Kidney (tissue), 22 donors: ENCODE measurements around the gene PDXP. TPM values are rescaled to one million over a fixed set of nuclear protein-coding genes. Genes with fewer than 3 reads are reported as not detected.
"Not testable (repeated sequence)": the region's sequence is repeated elsewhere in the genome, so short reads cannot be mapped to it uniquely, and the experiment has no call there.

Source experiments
- DNase-seq, 5 donors: peaks; one replicate each; pipeline ENCODE4 v3.0.0-alpha.2; 2013 to 2020
- FAIRE-seq: peaks from 2 replicates; lab custom pipeline; 2012; peaks lifted over from hg19 to GRCh38; lab: Jason Lieb, UNC
- H3K27ac ChIP-seq, 2 donors: one replicate each; pipeline ENCODE4 v1.7.0; 2013; ENCODE audit warnings: low read depth in 2 of 2, low read length in 2 of 2, inconsistent platforms in 1 of 2
- H3K27me3 ChIP-seq: one replicate; pipeline ENCODE4 v1.7.1; 2013; ENCODE audit warnings: low read length, inconsistent platforms; ENCODE audit not compliant: control insufficient read depth, insufficient read depth
- H3K36me3 ChIP-seq, 3 donors: one replicate each; pipeline versions ENCODE4 v1.7.0 to v1.7.1; 2013; ENCODE audit warnings: low read length in 3 of 3, control low read depth in 1 of 3, inconsistent platforms in 1 of 3; ENCODE audit not compliant: insufficient read depth in 3 of 3, control insufficient read depth in 2 of 3
- H3K4me1 ChIP-seq, 3 donors: one replicate each; pipeline versions ENCODE4 v1.7.0 to v1.7.1; 2013; ENCODE audit warnings: low read length in 3 of 3, inconsistent platforms in 1 of 3, low read depth in 1 of 3; ENCODE audit not compliant: control insufficient read depth in 2 of 3, insufficient read depth in 2 of 3
- H3K4me3 ChIP-seq, 3 donors: one replicate each; pipeline versions ENCODE4 v1.7.0 to v1.8.1; 2013; ENCODE audit warnings: low read length in 3 of 3, control low read depth in 1 of 3, inconsistent platforms in 1 of 3
- H3K9ac ChIP-seq, 3 donors: one replicate each; pipeline versions ENCODE4 v1.7.0 to v1.7.1; 2013; ENCODE audit warnings: low read length in 3 of 3, control low read depth in 1 of 3, inconsistent platforms in 1 of 3
- H3K9me3 ChIP-seq, 3 donors: one replicate each; pipeline versions ENCODE4 v1.7.0 to v1.7.1; 2013; ENCODE audit warnings: low read length in 3 of 3, control low read depth in 1 of 3, inconsistent platforms in 1 of 3; ENCODE audit not compliant: control insufficient read depth in 2 of 3, insufficient read depth in 1 of 3
- CTCF ChIP-seq: IDR thresholded peaks from 3 replicates; pipeline ENCODE4 v1.5.1; 2012; ENCODE audit warnings: mild to moderate bottlenecking, moderate library complexity, borderline replicate concordance; ENCODE audit not compliant: insufficient read depth; ENCODE audit errors: extremely low read depth
- intact Hi-C: fragments of 100-400 bp; cut with DNase I; formaldehyde crosslinking; loops from one replicate; pipeline ENCODE4 v1.11.1; 2022
- long read RNA-seq, 10 donors: library from polyadenylated mRNA in 1 of 10; unstranded in 1 of 10; transcript quantifications; one replicate each; pipeline ENCODE4 v2.0.0 and lab custom pipeline, GENCODE V29; 2021 to 2026
- polyA plus RNA-seq: library from polyadenylated mRNA; stranded (reverse); fragments of 350-450 nt; fragmentation: Illumina TruSeq; extraction: RNeasy Lipid Tissue Mini Kit (QIAGEN cat#74804); gene quantifications from one replicate; pipeline ENCODE4 v1.2.3, GENCODE V29; 2014; ENCODE audit warnings: low read depth, low replicate concordance; ENCODE audit not compliant: insufficient read depth
- total RNA-seq: library from RNA; stranded (reverse); fragmentation: NEBNext Ultra II Directional; extraction: Animal tissue kit (Norgen Biotek cat#: 25700); gene quantifications from one replicate; pipeline ENCODE4 v1.2.1, GENCODE V29; 2021
- donor health status: control.
- donor health status: control.
- donor health status: control.
- donor health status: control.
- donor health status: control.
- donor health status: DM: yes; HTN: yes; CAD: no.
- donor health status: Normal renal cell carcinoma (clear cell type).

Gene PDXP
- total RNA-seq (6.3 TPM), polyA plus RNA-seq (29.6 TPM)
- long read RNA-seq, donor 1, transcript PDXP-201 (2 exons, 2,010 nt): major isoform, 14 of 14 reads
- long read RNA-seq, donor 1, partial matches to known transcripts: 0 of 14 reads
- long read RNA-seq, donor 1, other reads (novel, unspliced or antisense): 0 of 14 reads
- long read RNA-seq, donor 2, transcript PDXP-201 (2 exons, 2,010 nt): major isoform, 11 of 11 reads
- long read RNA-seq, donor 2, partial matches to known transcripts: 0 of 11 reads
- long read RNA-seq, donor 2, other reads (novel, unspliced or antisense): 0 of 11 reads
- long read RNA-seq, donor 3, transcript PDXP-201 (2 exons, 2,010 nt): major isoform, 14 of 14 reads
- long read RNA-seq, donor 3, partial matches to known transcripts: 0 of 14 reads
- long read RNA-seq, donor 3, other reads (novel, unspliced or antisense): 0 of 14 reads
- long read RNA-seq, donor 4, transcript PDXP-201 (2 exons, 2,010 nt): major isoform, 6 of 6 reads
- long read RNA-seq, donor 4, partial matches to known transcripts: 0 of 6 reads
- long read RNA-seq, donor 4, other reads (novel, unspliced or antisense): 0 of 6 reads
- long read RNA-seq, donor 5: 0 reads
- long read RNA-seq, donor 6, transcript PDXP-201 (2 exons, 2,010 nt): major isoform, 16 of 16 reads
- long read RNA-seq, donor 6, partial matches to known transcripts: 0 of 16 reads
- long read RNA-seq, donor 6, other reads (novel, unspliced or antisense): 0 of 16 reads
- long read RNA-seq, donor 7, transcript PDXP-201 (2 exons, 2,010 nt): major isoform, 6 of 6 reads
- long read RNA-seq, donor 7, partial matches to known transcripts: 0 of 6 reads
- long read RNA-seq, donor 7, other reads (novel, unspliced or antisense): 0 of 6 reads
- long read RNA-seq, donor 8, transcript PDXP-201 (2 exons, 2,010 nt): major isoform, 15 of 15 reads
- long read RNA-seq, donor 8, partial matches to known transcripts: 0 of 15 reads
- long read RNA-seq, donor 8, other reads (novel, unspliced or antisense): 0 of 15 reads
- long read RNA-seq, donor 9, transcript PDXP-201 (2 exons, 2,010 nt): major isoform, 7 of 7 reads
- long read RNA-seq, donor 9, partial matches to known transcripts: 0 of 7 reads
- long read RNA-seq, donor 9, other reads (novel, unspliced or antisense): 0 of 7 reads
- long read RNA-seq, donor 10, transcript PDXP-201 (2 exons, 2,010 nt): major isoform, 6 of 6 reads
- long read RNA-seq, donor 10, partial matches to known transcripts: 0 of 6 reads
- long read RNA-seq, donor 10, other reads (novel, unspliced or antisense): 0 of 6 reads

GRCh38 chr22:37658133-37659065, at the start of gene PDXP:
PDXP (plus strand) TSS chr22:37658723; CDS start chr22:37658783, 60 bp downstream.
- peak within 1 kb of the TSS in 1 of 2 donors; percentile 57 for H3K27ac ChIP-seq
- H3K4me1 ChIP-seq: peaks cover 5 to 28% (median 9%) of the 10 kb centered on the region in 3 donors
- FAIRE-seq (peak; percentile 99), DNase-seq (peak; percentile 99 to 100 (median 100))
- peak within 1 kb of the TSS; percentile 51 to 71 (median 67) for H3K9ac ChIP-seq
- intact Hi-C loops: no loop called here
- no peak for TF ChIP-seq CTCF
- H3K27me3 ChIP-seq: no peaks in the 10 kb centered on the region
- no peaks in the 10 kb centered on the region for H3K36me3 ChIP-seq
- no peaks in the 10 kb centered on the region for H3K9me3 ChIP-seq
- H3K4me3 ChIP-seq: peak within 1 kb of the TSS; percentile 67 to 90 (median 79)

- Histone ChIP-seq H3K4me1 (peaks cover 0 to 14% (median 6%) of the 10 kb centered on the region in 3 donors), H3K27ac (peak overlapping the region; percentile 92 to 98), H3K4me3 (peak overlapping the region; percentile 62 to 91 (median 73)), H3K27me3 (no peaks in the 10 kb centered on the region), H3K9ac (peak overlapping the region; percentile 50 to 93 (median 53)), H3K36me3 (peaks cover 0 to 5% (median 4%) of the 10 kb centered on the region in 3 donors), H3K9me3 (no peaks in the 10 kb centered on the region)
- DNase-seq (peak in 4 of 5 donors; percentile 59 to 78 (median 69)), FAIRE-seq (no peak)
- intact Hi-C loops: no loop called here
- no peak for TF ChIP-seq CTCF
Observed at GRCh38 chr22:37609240-37610152, 49.0 kb upstream of the PDXP start.

GRCh38 chr22:37610153-37610475, 48.4 kb upstream of the PDXP start:
- FAIRE-seq, H3K27ac ChIP-seq, intact Hi-C loops, H3K27me3 ChIP-seq, H3K36me3 ChIP-seq, H3K9me3 ChIP-seq, DNase-seq: not testable (repeated sequence)
- H3K4me3 ChIP-seq: peak overlapping the region in 2 of 3 donors; percentile 54 to 91
- peak overlapping the region in 1 of 3 donors; percentile 93 for H3K9ac ChIP-seq
- H3K4me1 ChIP-seq: peaks cover 0 to 14% (median 6%) of the 10 kb centered on the region in 3 donors
